Brain microvascular endothelial cell (primary cell): Measurements from ENCODE around the gene RFX4.

ENCODE experiments used
- DNase-seq: peaks from one replicate; pipeline ENCODE4 v3.0.0-alpha.2; 2020
- H3K27ac ChIP-seq: fragments of 250-450 bp; sonication (Bioruptor Pico); 2 replicates; pipeline ENCODE4 v1.5.1; 2020; ENCODE audit warnings: mild to moderate bottlenecking, moderate library complexity
- H3K27me3 ChIP-seq: fragments of 250-450 bp; sonication (Bioruptor Pico); replicated peaks from 2 replicates; pipeline ENCODE4 v1.5.1; 2020; ENCODE audit warnings: mild to moderate bottlenecking
- H3K36me3 ChIP-seq: fragments of 250-450 bp; sonication (Bioruptor Pico); replicated peaks from 2 replicates; pipeline ENCODE4 v1.5.1; 2020; ENCODE audit warnings: mild to moderate bottlenecking
- H3K4me3 ChIP-seq: 2 replicates; pipeline ENCODE4 v1.5.1; 2011; ENCODE audit warnings: low read depth, mild to moderate bottlenecking, control low read depth, low read length, moderate library complexity
- CTCF ChIP-seq: IDR thresholded peaks from 2 replicates; pipeline ENCODE4 v1.5.1; 2011; ENCODE audit warnings: low read depth, mild to moderate bottlenecking, moderate library complexity, low read length, control low read depth, inconsistent platforms; ENCODE audit errors: missing control alignments
- in situ Hi-C: cut with HindIII; loops from 2 replicates; pipeline ENCODE4 v1.10.0; 2017; ENCODE audit warnings: low sequenced_read_pairs, low pct_ligation_motif_present

Gene RFX4

GRCh38 chr12:106764738-106765137 lies 181.9 kb downstream of the RFX4 start:
- peak; percentile 17 for TF ChIP-seq CTCF
- in situ Hi-C loops, result no loop called here
- H3K27ac ChIP-seq, result no peak overlapping the region

GRCh38 chr12:106766393-106766826 lies 183.6 kb downstream of the RFX4 start:
- TF ChIP-seq CTCF, result no peak
- no peak overlapping the region for H3K4me3 ChIP-seq
- H3K36me3 ChIP-seq, result no peaks in the 10 kb centered on the region
- in situ Hi-C loops, result no loop called here
- H3K27ac ChIP-seq, result no peak overlapping the region
- no peaks in the 10 kb centered on the region for H3K27me3 ChIP-seq
- DNase-seq, result no peak

More at GRCh38 chr12:106764738-106765137, 181.9 kb downstream of the RFX4 start:
- Histone ChIP-seq H3K27me3 (no peaks in the 10 kb centered on the region), H3K4me3 (no peak overlapping the region), H3K36me3 (no peaks in the 10 kb centered on the region)
- DNase-seq, result no peak

- Histone ChIP-seq H3K27ac (no peak overlapping the region), H3K36me3 (no peaks in the 10 kb centered on the region), H3K27me3 (no peaks in the 10 kb centered on the region), H3K4me3 (no peak overlapping the region)
- in situ Hi-C loops, result no loop called here
- TF ChIP-seq CTCF, result no peak
- DNase-seq, result no peak
Observed at GRCh38 chr12:106767206-106767605, 184.4 kb downstream of the RFX4 start.

GRCh38 chr12:106767954-106768822 lies 185.4 kb downstream of the RFX4 start:
- in situ Hi-C loops, result no loop called here
- Histone ChIP-seq H3K27ac (no peak overlapping the region), H3K27me3 (no peaks in the 10 kb centered on the region), H3K4me3 (no peak overlapping the region), H3K36me3 (no peaks in the 10 kb centered on the region)
- peak; percentile 17 for DNase-seq
- TF ChIP-seq CTCF, result no peak

GRCh38 chr12:106769078-106769477 lies 186.3 kb downstream of the RFX4 start:
- no peak overlapping the region for H3K4me3 ChIP-seq
- H3K36me3 ChIP-seq, result no peaks in the 10 kb centered on the region
- no peaks in the 10 kb centered on the region for H3K27me3 ChIP-seq
- TF ChIP-seq CTCF, result no peak
- no peak overlapping the region for H3K27ac ChIP-seq
- in situ Hi-C loops, result no loop called here
- DNase-seq, result no peak

- no peak for DNase-seq
- Histone ChIP-seq H3K36me3 (no peaks in the 10 kb centered on the region), H3K27me3 (no peaks in the 10 kb centered on the region), H3K4me3 (no peak overlapping the region), H3K27ac (no peak overlapping the region)
- no peak for TF ChIP-seq CTCF
- in situ Hi-C loops, result no loop called here
Observed at GRCh38 chr12:106769546-106769945, 186.7 kb downstream of the RFX4 start.
